Activated naive CD4-positive, alpha-beta T cell treated with anti-CD3 and anti-CD28 coated beads for 36 hours (primary cell): ENCODE measurements around the gene FAM174A. TPM values are rescaled to one million over a fixed set of nuclear protein-coding genes. Genes with fewer than 3 reads are reported as not detected.

Experiments
- CTCF ChIA-PET: fragments of 350-600 bp; sonication (Branson Sonifier 250); formaldehyde crosslinking; loops from one replicate; lab custom pipeline; 2021; ENCODE audit warnings: antibody characterized with exemption; lab: Charles Lee
- DNase-seq: peaks from one replicate; pipeline ENCODE4 v3.0.0-alpha.2; 2020
- H3K27ac Mint-ChIP-seq: one replicate; pipeline ENCODE4 v1.8.0; 2021; ENCODE audit warnings: mild to moderate bottlenecking, mixed read lengths
- H3K27me3 Mint-ChIP-seq: one replicate; pipeline ENCODE4 v1.8.0; 2021; ENCODE audit warnings: low read depth, mixed read lengths
- H3K36me3 Mint-ChIP-seq: one replicate; pipeline ENCODE4 v1.8.0; 2021; ENCODE audit warnings: low read depth, mixed read lengths
- H3K4me1 Mint-ChIP-seq: one replicate; pipeline ENCODE4 v1.8.0; 2021; ENCODE audit warnings: low read depth, mixed read lengths
- H3K4me3 Mint-ChIP-seq: one replicate; pipeline ENCODE4 v1.8.0; 2021; ENCODE audit warnings: mild to moderate bottlenecking, moderate library complexity, mixed read lengths
- H3K9me3 Mint-ChIP-seq: one replicate; pipeline ENCODE4 v1.8.0; 2021; ENCODE audit warnings: mixed read lengths
- intact Hi-C: fragments of 100-400 bp; cut with micrococcal nuclease; formaldehyde crosslinking; loops from one replicate; pipeline ENCODE4 v1.15.1; 2023
- total RNA-seq, 2 experiments: library from RNA; stranded (reverse); gene quantifications; one replicate each; pipeline ENCODE4 v1.2.3, GENCODE V29; 2021

Gene FAM174A
- total RNA-seq, 2 experiments from 2014 or later = 3.1 to 3.9 TPM

DNA sequence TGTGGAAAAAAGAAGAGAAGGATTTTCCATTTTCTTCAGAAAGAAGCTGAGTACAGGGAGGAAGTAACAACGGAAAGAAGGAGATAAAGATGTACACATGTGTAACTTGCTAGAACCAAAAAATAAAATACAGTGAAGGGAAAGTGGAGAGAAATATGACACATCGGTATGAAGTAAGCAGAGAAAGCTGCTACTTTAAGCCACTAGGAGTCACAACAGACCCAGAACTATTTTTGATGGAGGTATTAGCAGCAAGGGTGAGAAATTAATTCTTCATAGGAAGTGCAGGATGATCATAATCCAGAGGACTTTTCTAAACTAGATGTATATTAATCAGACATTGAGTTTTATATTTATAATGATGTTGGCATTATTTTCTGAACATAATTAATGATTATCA, 88.5 kb downstream of the FAM174A start:
- DNase-seq = no peak
- H3K36me3 Mint-ChIP-seq = no peaks in the 10 kb centered on the region
- H3K4me1 Mint-ChIP-seq = no peaks in the 10 kb centered on the region
- intact Hi-C loops = loop anchor here (1.0 to 2.0 kb wide), 5 partner anchors 279 to 1055 kb away; no protein-coding TSS in a partner anchor
- CTCF ChIA-PET = interaction anchor here (1.1 to 1.6 kb wide), 3 partner anchors 149 to 389 kb away, joined by 4 read pairs; no protein-coding TSS in a partner anchor
- no peaks in the 10 kb centered on the region for H3K27me3 Mint-ChIP-seq
- H3K4me3 Mint-ChIP-seq = no peak overlapping the region
- no peak overlapping the region for H3K27ac Mint-ChIP-seq
- no peaks in the 10 kb centered on the region for H3K9me3 Mint-ChIP-seq

DNA sequence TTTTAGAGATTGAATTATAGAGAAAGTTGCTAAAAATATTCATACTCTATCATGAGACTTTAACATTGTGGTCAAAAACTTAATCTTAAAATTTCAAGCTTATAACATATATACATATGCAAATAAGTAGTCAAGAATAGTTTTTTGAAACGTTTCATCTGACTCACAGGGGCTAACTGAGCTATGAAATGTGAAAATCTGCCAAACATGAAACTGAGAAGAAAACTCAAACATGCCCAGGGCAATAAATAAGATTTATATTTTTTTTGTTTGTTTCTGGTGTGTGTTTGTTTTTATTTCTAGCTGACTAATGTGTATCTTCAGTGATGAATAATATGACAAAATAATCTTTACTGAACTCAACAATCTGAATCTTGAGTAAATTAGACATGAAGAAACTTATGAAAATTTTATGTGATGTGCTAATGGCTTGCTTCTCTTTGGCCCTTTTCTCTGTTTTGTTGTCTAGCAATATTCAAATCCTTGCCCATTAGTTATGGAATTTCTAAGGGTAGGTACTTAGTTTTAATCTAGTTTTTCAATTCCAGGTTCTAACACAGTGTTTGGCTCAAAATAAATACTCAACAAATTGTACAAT, 99.9 kb downstream of the FAM174A start:
- Mint-ChIP-seq H3K27me3 (no peaks in the 10 kb centered on the region), H3K9me3 (no peaks in the 10 kb centered on the region), H3K27ac (no peak overlapping the region), H3K36me3 (no peaks in the 10 kb centered on the region), H3K4me3 (no peak overlapping the region), H3K4me1 (no peaks in the 10 kb centered on the region)
- DNase-seq = no peak
- intact Hi-C loops = no loop called here
- CTCF ChIA-PET = interaction anchor here (0.6 kb wide), 1 partner anchor 78 kb away, joined by 7 read pairs; no protein-coding TSS in a partner anchor
